Ovary (tissue), 3 donors: ENCODE data around the gene METRNL.

Experiments
- CTCF ChIP-seq, 3 donors: fragments of 450-650 bp in 2 of 3; fragments of 200-600 bp in 1 of 3; IDR thresholded peaks; one replicate each; pipeline versions ENCODE4 v1.5.1 to v1.8.0; 2016 to 2022; ENCODE audit warnings: antibody characterized with exemption in 3 of 3, mild to moderate bottlenecking in 1 of 3
- EP300 ChIP-seq: sonication (generic); formaldehyde crosslinking; IDR thresholded peaks from one replicate; pipeline ENCODE4 v1.6.1; 2017; ENCODE audit warnings: antibody characterized with exemption
- POLR2A ChIP-seq: fragments of 450-650 bp; IDR thresholded peaks from one replicate; pipeline ENCODE4 v1.6.1; 2017; ENCODE audit warnings: antibody characterized with exemption, mild to moderate bottlenecking, moderate library complexity
- donor health status: DM: no; HTN: no; CAD: no.

- TF ChIP-seq CTCF (IDR thresholded peaks at IDR 0.05) (no peak), POLR2A (no peak), EP300 (no peak)
Observed at GRCh38 chr17:83042522-83043158, 36.8 kb upstream of the METRNL start.
